GM12872 (cell line): ENCODE measurements around the gene CARD11.

Experiments
- CTCF ChIP-seq: IDR thresholded peaks from 3 replicates; pipeline ENCODE4 v1.5.1; 2011; ENCODE audit warnings: low read depth, mild to moderate bottlenecking, low read length, moderate library complexity; ENCODE audit not compliant: insufficient read depth

Gene CARD11

DNA sequence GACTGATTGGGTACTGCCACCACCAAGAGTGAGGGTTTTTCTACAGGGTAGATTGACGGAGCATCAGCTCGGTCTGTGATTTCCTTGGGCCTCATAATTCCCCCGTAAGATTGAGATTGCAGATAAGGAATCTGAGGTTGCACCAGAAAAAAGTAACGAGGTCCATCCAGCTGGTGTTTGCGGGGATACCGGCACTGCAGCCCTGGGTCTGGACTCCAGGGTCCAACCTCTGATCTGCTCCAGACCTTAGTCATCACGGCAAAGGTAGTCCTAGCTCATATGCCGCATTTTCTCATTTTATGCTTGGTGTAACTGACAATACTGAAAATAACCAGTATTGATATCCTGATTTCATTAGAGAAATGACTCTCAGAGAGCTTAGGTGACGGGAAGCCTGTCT is 3.9 kb downstream of the CARD11 start:
- TF ChIP-seq CTCF, result no peak

DNA sequence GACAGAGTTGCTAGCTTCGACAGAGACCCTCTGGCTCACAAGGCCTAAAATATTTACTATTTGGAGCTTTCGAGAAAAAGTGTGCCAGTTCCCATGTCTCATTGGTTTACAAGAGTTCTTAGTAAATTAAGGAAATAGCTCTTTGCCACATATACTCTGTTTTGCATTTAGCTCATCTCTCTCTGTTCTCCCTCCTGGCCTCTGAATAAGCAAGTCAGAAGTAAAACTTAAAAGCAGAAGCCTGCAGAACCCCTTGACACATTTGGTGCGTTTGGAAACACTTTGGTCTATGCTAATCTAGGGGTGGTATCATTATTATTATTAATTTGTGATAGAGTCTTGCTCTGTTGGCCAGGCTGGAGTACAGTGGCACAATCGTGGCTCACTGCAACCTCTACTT is 6.4 kb downstream of the CARD11 start:
- TF ChIP-seq CTCF, result no peak

GRCh38 chr7:3034591-3035150 is 9.0 kb downstream of the CARD11 start:
- no peak for TF ChIP-seq CTCF

DNA sequence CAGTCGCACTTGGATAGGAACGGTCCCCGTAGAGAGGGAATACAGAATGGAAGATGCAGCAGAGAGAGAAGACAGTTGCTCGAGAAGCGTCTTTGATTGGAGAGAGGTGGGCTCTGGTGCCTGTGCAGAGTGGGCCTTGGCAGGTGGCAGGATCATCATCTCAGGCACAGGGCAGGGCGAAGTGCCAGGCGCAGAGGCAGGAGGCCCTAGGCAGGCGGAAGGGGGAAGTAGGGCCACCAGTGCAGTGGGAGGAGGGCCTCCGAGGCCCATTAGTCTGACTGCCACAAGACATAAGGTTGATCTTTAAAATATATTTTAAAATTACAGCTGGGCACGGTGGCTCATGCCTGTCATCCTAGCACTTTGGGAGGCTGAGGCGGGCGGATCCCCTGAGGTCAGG is 10.1 kb downstream of the CARD11 start:
- no peak for TF ChIP-seq CTCF

- no peak for TF ChIP-seq CTCF
These were observed 10.5 kb downstream of the CARD11 start for GRCh38 chr7:3033136-3033535.

DNA sequence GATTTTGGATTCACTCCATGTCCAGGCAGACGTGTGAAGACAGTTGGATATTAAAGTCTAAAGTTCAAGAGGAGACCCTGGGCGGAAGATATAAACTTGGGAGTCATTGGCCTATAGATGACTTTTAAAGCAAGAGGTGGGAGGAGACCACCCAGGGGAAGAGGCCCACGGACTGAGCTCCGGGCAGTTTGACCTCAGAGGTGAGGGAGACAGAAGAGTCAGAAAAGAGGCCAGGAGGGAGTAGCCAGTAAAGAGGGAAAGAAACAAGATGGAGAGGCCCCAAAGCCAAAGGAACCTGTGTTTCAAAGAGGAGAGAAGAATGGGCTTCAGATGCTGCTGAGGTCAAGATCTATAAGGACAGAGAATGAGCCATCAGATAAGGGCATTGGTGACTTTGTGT is 11.4 kb downstream of the CARD11 start:
- no peak for TF ChIP-seq CTCF

GRCh38 chr7:3029138-3029537 is 14.5 kb downstream of the CARD11 start:
- no peak for TF ChIP-seq CTCF

DNA sequence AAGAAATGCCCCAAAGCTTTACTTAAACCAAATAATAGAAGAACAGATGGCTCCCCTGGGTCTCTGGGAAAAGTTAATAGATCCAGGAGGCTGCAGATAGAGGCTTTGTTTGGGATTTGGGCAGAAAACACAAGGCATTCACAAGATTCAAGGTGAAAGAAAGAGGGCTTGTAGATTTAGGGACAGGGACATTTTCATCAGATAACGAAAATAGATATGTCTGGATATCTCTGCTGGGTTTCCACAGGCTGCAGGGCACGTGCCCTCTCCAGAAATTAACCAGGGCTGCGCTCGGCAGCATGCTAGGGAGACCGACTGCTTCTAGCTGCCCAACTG is 14.9 kb downstream of the CARD11 start:
- TF ChIP-seq CTCF, result no peak
